Mesothelial cell of epicardium (in vitro differentiated cells): ENCODE measurements around the gene ITK. TPM values are rescaled to one million over a fixed set of nuclear protein-coding genes. Genes with fewer than 3 reads are reported as not detected.

Experiments used
- DNase-seq, 2 experiments: peaks; one replicate each; pipeline ENCODE4 v3.0.0; 2021; ENCODE audit warnings: low spot score in 2 of 2; ENCODE audit not compliant: unreplicated experiment in 2 of 2
- H3K27ac Mint-ChIP-seq: 2 replicates; pipeline ENCODE4 v1.8.0; 2021; ENCODE audit warnings: mixed read lengths
- H3K27me3 Mint-ChIP-seq: 2 replicates; pipeline ENCODE4 v1.8.0; 2021; ENCODE audit warnings: low read depth, mixed read lengths
- H3K36me3 Mint-ChIP-seq: 2 replicates; pipeline ENCODE4 v1.8.0; 2021; ENCODE audit warnings: mixed read lengths
- H3K4me1 Mint-ChIP-seq: 2 replicates; pipeline ENCODE4 v1.8.0; 2021; ENCODE audit warnings: mixed read lengths
- H3K4me3 Mint-ChIP-seq: 2 replicates; pipeline ENCODE4 v1.8.0; 2021; ENCODE audit warnings: mild to moderate bottlenecking, moderate library complexity, mixed read lengths
- H3K9me3 Mint-ChIP-seq: 2 replicates; pipeline ENCODE4 v1.8.0; 2021; ENCODE audit warnings: mixed read lengths
- CTCF ChIP-seq: fragments of 200-600 bp; sonication (generic); IDR thresholded peaks from one replicate; pipeline ENCODE4 v1.5.0; 2021; ENCODE audit warnings: antibody characterized with exemption; ENCODE audit not compliant: unreplicated experiment
- total RNA-seq: library from RNA; stranded (reverse); gene quantifications from 3 replicates; pipeline ENCODE4 v1.2.1, GENCODE V29; 2021

The ITK gene
- total RNA-seq, 1 donor from 2014 or later = 0.09 TPM

- Mint-ChIP-seq H3K9me3 (peaks cover 3% of the 10 kb centered on the region), H3K4me3 (no peak overlapping the region), H3K27me3 (no peaks in the 10 kb centered on the region), H3K4me1 (no peaks in the 10 kb centered on the region), H3K27ac (no peak overlapping the region), H3K36me3 (no peaks in the 10 kb centered on the region)
- TF ChIP-seq CTCF = no peak
- no peak for DNase-seq
These were observed 99.1 kb downstream of the ITK start for GRCh38 chr5:157279605-157280239.

DNA sequence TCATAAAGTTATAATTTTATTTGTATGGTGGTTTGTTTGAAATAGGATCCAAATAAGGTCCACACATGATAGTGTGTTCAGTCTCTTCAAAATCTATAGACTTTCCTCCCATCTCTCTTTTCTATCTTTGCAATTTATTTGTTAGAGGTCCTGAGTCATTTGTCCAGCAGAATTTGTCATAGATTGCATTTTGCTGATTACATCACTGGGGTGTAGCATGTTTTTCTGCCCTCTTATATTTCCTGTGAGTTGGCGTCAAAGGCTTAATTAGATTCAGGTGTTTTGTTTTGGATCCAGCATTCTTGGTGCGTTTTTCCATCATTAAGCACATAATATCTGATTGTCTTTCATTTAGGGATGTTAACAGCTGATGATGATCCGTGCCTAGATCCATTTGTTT, 100.3 kb downstream of the ITK start:
- H3K9me3 Mint-ChIP-seq = no peaks in the 10 kb centered on the region

DNA sequence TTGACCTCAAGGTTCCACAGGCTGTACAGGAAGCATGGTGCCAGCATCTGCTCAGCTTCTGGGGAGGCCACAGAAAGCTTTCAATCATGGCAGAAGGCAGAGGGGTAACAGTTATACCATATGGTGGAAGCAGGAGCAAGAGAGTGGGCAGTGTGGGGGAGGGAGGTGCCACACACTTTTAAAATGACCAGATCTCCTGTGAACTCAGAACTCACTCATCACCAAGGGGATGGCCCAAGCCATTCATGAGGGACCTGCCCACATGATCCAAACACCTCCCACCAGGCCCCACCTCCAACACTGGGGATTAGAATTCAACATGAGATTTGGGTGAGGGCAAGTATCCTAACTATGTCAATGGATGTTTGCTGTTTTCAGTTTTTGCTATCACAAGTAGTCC, 101.5 kb downstream of the ITK start:
- Mint-ChIP-seq H3K36me3 (peaks cover 2% of the 10 kb centered on the region), H3K4me3 (no peak overlapping the region), H3K4me1 (no peaks in the 10 kb centered on the region), H3K27ac (no peak overlapping the region), H3K27me3 (no peaks in the 10 kb centered on the region), H3K9me3 (no peaks in the 10 kb centered on the region)
- DNase-seq = no peak
- no peak for TF ChIP-seq CTCF

More for the DNA sequence above, 100.3 kb downstream of the ITK start:
- TF ChIP-seq CTCF = no peak
- H3K27me3 Mint-ChIP-seq = no peaks in the 10 kb centered on the region
- H3K4me3 Mint-ChIP-seq = no peak overlapping the region
- no peak overlapping the region for H3K27ac Mint-ChIP-seq
- no peaks in the 10 kb centered on the region for H3K36me3 Mint-ChIP-seq
- DNase-seq = no peak
- H3K4me1 Mint-ChIP-seq = no peaks in the 10 kb centered on the region

- H3K9me3 Mint-ChIP-seq = no peaks in the 10 kb centered on the region
- no peaks in the 10 kb centered on the region for H3K27me3 Mint-ChIP-seq
- H3K27ac Mint-ChIP-seq = no peak overlapping the region
- no peaks in the 10 kb centered on the region for H3K4me1 Mint-ChIP-seq
- TF ChIP-seq CTCF = no peak
- H3K36me3 Mint-ChIP-seq = peaks cover 12% of the 10 kb centered on the region
- no peak overlapping the region for H3K4me3 Mint-ChIP-seq
- DNase-seq = no peak
These were observed 102.8 kb downstream of the ITK start for GRCh38 chr5:157283434-157283833.

DNA sequence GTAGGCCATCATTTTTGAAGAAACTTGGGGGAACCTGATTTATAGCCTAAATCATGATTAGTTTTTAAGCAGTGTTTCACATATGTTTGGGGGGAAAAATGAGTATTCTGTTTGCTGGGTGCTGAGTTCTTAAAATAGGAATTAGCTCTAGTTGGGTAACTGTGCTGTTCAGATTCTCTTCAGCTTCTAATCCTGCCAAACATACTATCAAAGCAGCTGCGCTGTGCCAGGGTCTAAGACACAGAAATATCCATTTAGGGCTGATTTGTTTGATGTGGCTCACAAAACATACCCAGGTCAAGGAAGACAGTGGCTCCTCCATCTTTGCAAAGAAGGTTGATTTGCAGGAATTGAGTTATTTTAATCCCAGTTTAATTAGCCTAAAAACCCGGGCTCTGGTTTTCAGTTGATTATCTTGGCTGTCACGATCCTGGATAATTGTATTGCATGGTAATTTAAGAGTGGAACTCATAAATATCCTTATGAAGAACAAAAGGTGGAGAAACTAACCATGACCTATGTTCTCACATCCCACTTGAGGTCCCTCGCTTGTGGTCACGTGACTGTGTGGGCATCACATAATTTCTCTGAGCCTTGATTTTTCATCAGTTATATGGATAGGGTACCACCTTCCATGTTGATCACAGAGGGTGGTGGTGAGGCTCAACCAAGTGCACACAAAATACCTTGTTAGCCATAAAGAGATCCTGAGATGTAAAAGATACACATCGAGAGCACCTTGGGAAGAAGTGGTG, 104.0 kb downstream of the ITK start:
- Mint-ChIP-seq H3K27ac (no peak overlapping the region), H3K4me1 (no peaks in the 10 kb centered on the region), H3K4me3 (no peak overlapping the region), H3K27me3 (no peaks in the 10 kb centered on the region), H3K36me3 (peaks cover 14% of the 10 kb centered on the region), H3K9me3 (no peaks in the 10 kb centered on the region)
- no peak for TF ChIP-seq CTCF
- DNase-seq = no peak
